Breast epithelium (tissue), 4 donors: Measurements from ENCODE around the gene BMAL1. TPM values are rescaled to one million over a fixed set of nuclear protein-coding genes. Genes with fewer than 3 reads are reported as not detected.

Experiments
- DNase-seq, 2 donors: peaks; one replicate each; pipeline ENCODE4 v3.0.0-alpha.2; 2019; ENCODE audit warnings: low spot score in 2 of 2
- H3K27ac ChIP-seq, 2 donors: fragments of 200-600 bp; sonication (generic) in 1 of 2; one replicate each; pipeline ENCODE4 v1.5.1; 2016 to 2019; ENCODE audit warnings: mild to moderate bottlenecking in 1 of 2
- H3K27me3 ChIP-seq, 2 donors: fragments of 200-600 bp; sonication (generic) in 1 of 2; one replicate each; pipeline versions ENCODE4 v1.5.1 to v1.6.0; 2017 to 2019; ENCODE audit warnings: control low read depth in 1 of 2, mild to moderate bottlenecking in 1 of 2
- H3K36me3 ChIP-seq: fragments of 200-600 bp; one replicate; pipeline ENCODE4 v1.5.1; 2019
- H3K4me1 ChIP-seq, 2 donors: fragments of 200-600 bp; sonication (generic); one replicate each; pipeline ENCODE4 v1.5.1; 2016 to 2019; ENCODE audit warnings: control low read depth in 1 of 2
- H3K4me3 ChIP-seq, 3 donors: fragments of 200-600 bp; sonication (generic); 1 replicate in 2 of 3; 2 replicates in 1 of 3; pipeline ENCODE4 v1.5.1; 2016 to 2019; ENCODE audit warnings: mild to moderate bottlenecking in 3 of 3, moderate library complexity in 2 of 3
- H3K9me3 ChIP-seq, 2 donors: fragments of 200-600 bp; sonication (generic) in 1 of 2; one replicate each; pipeline ENCODE4 v1.5.1; 2016 to 2019; ENCODE audit warnings: control low read depth in 1 of 2
- CTCF ChIP-seq, 3 donors: fragments of 450-650 bp; IDR thresholded peaks; one replicate each; pipeline ENCODE4 v1.5.1; 2016 to 2017; ENCODE audit warnings: antibody characterized with exemption in 3 of 3, mild to moderate bottlenecking in 3 of 3, moderate library complexity in 3 of 3
- POLR2A ChIP-seq: fragments of 450-650 bp; IDR thresholded peaks from one replicate; pipeline ENCODE4 v1.6.1; 2016; ENCODE audit warnings: antibody characterized with exemption, mild to moderate bottlenecking, moderate library complexity
- POLR2AphosphoS5 ChIP-seq, 3 donors: sonication (generic); formaldehyde crosslinking; IDR thresholded peaks; one replicate each; pipeline ENCODE4 v1.6.1; 2017; ENCODE audit warnings: antibody characterized with exemption in 3 of 3
- intact Hi-C: fragments of 100-400 bp; cut with DNase I; formaldehyde crosslinking; loops from one replicate; pipeline ENCODE4 v1.15.1; 2023; ENCODE audit warnings: low total_unique reads
- total RNA-seq, 3 donors: library from RNA; depleted of rRNA; stranded (reverse); fragments of >200 nt; gene quantifications; one replicate each; pipeline ENCODE4 v1.1.0, GENCODE V29; 2016

Gene BMAL1
- total RNA-seq, 3 donors from 2014 or later = 42.0 to 57.5 (median 48.8) TPM

GRCh38 chr11:13302420-13302958 is 24.9 kb downstream of the BMAL1 start:
- no peak for TF ChIP-seq POLR2AphosphoS5 (IDR thresholded peaks at IDR 0.05)
- TF ChIP-seq POLR2A = no peak
- TF ChIP-seq CTCF (IDR thresholded peaks at IDR 0.05) = no peak
- Histone ChIP-seq H3K27ac (no peak overlapping the region), H3K4me3 (no peak overlapping the region), H3K4me1 (no peaks in the 10 kb centered on the region), H3K9me3 (no peaks in the 10 kb centered on the region), H3K27me3 (no peaks in the 10 kb centered on the region), H3K36me3 (no peaks in the 10 kb centered on the region)
- intact Hi-C loops = no loop called here
- DNase-seq = no peak

- H3K4me3 ChIP-seq = no peak overlapping the region
These were observed 26.4 kb downstream of the BMAL1 start for GRCh38 chr11:13303668-13304649.

GRCh38 chr11:13304655-13305335 is 27.2 kb downstream of the BMAL1 start:
- H3K27ac ChIP-seq = no peak overlapping the region
- no peaks in the 10 kb centered on the region for H3K9me3 ChIP-seq
- H3K27me3 ChIP-seq = no peaks in the 10 kb centered on the region
- H3K4me3 ChIP-seq = no peak overlapping the region
- no peaks in the 10 kb centered on the region for H3K36me3 ChIP-seq
- no peaks in the 10 kb centered on the region for H3K4me1 ChIP-seq
- intact Hi-C loops = no loop called here
- TF ChIP-seq POLR2AphosphoS5 (IDR thresholded peaks at IDR 0.05) (no peak), POLR2A (no peak), CTCF (IDR thresholded peaks at IDR 0.05) (no peak)
- no peak for DNase-seq

More at GRCh38 chr11:13303668-13304649, 26.4 kb downstream of the BMAL1 start:
- no peaks in the 10 kb centered on the region for H3K9me3 ChIP-seq
- H3K27ac ChIP-seq = no peak overlapping the region
- intact Hi-C loops = no loop called here
- no peaks in the 10 kb centered on the region for H3K4me1 ChIP-seq
- no peaks in the 10 kb centered on the region for H3K27me3 ChIP-seq
- no peak for DNase-seq
- TF ChIP-seq POLR2A (no peak), CTCF (IDR thresholded peaks at IDR 0.05) (no peak), POLR2AphosphoS5 (IDR thresholded peaks at IDR 0.05) (no peak)
- H3K36me3 ChIP-seq = no peaks in the 10 kb centered on the region

GRCh38 chr11:13308704-13309103 is 31.1 kb downstream of the BMAL1 start:
- H3K27ac ChIP-seq = no peak overlapping the region
- no peaks in the 10 kb centered on the region for H3K4me1 ChIP-seq
- TF ChIP-seq POLR2A (no peak), CTCF (IDR thresholded peaks at IDR 0.05) (no peak), POLR2AphosphoS5 (IDR thresholded peaks at IDR 0.05) (no peak)
- H3K4me3 ChIP-seq = no peak overlapping the region
- DNase-seq = no peak
- intact Hi-C loops = no loop called here
- H3K9me3 ChIP-seq = no peaks in the 10 kb centered on the region
- no peaks in the 10 kb centered on the region for H3K27me3 ChIP-seq
- no peaks in the 10 kb centered on the region for H3K36me3 ChIP-seq
